Bronchial epithelial cell (primary cell): Measurements from ENCODE around the gene ADGRL2. TPM values are rescaled to one million over a fixed set of nuclear protein-coding genes. Genes with fewer than 3 reads are reported as not detected.

ENCODE experiments used
- DNase-seq: peaks from one replicate; pipeline ENCODE4 v3.0.0-alpha.2; 2010; ENCODE audit warnings: low read depth
- FAIRE-seq: peaks from 2 replicates; lab custom pipeline; 2011; peaks lifted over from hg19 to GRCh38; lab: Jason Lieb, UNC
- H3K27me3 ChIP-seq: 2 replicates; pipeline ENCODE4 v1.5.1; 2011; ENCODE audit warnings: low read length; ENCODE audit not compliant: control insufficient read depth, insufficient read depth
- H3K36me3 ChIP-seq: 2 replicates; pipeline ENCODE4 v1.5.1; 2011; ENCODE audit warnings: low read length; ENCODE audit not compliant: control insufficient read depth, insufficient read depth
- H3K4me3 ChIP-seq: 2 replicates; pipeline ENCODE4 v1.5.1; 2011; ENCODE audit warnings: mild to moderate bottlenecking, low read depth, low read length, control low read depth
- CTCF ChIP-seq: IDR thresholded peaks from 2 replicates; pipeline ENCODE4 v1.5.1; 2011; ENCODE audit warnings: mild to moderate bottlenecking, moderate library complexity, low read length, control low read depth, inconsistent platforms; ENCODE audit not compliant: insufficient read depth, severe bottlenecking
- total RNA-seq: library from RNA; depleted of rRNA; stranded (reverse); fragments of >200 nt; gene quantifications from 2 replicates; pipeline ENCODE4 v1.2.1, GENCODE V29; 2014

ADGRL2 gene
- total RNA-seq, 1 donor from 2014 or later: 35.3 TPM

- Histone ChIP-seq H3K27me3 (no peaks in the 10 kb centered on the region), H3K36me3 (no peaks in the 10 kb centered on the region), H3K4me3 (no peak overlapping the region)
- no peak for TF ChIP-seq CTCF
- FAIRE-seq (no peak), DNase-seq (no peak)
Measured at GRCh38 chr1:81797701-81798100, 3.0 kb upstream of the ADGRL2 start.

- TF ChIP-seq CTCF: no peak
- no peaks in the 10 kb centered on the region for H3K27me3 ChIP-seq
- no peaks in the 10 kb centered on the region for H3K36me3 ChIP-seq
- FAIRE-seq (no peak), DNase-seq (peak; percentile 33)
- peak overlapping the region; percentile 88 for H3K4me3 ChIP-seq
Measured at GRCh38 chr1:81799939-81800694, 617 bp upstream of the ADGRL2 start.

- peak overlapping the region; percentile 88 for H3K4me3 ChIP-seq
- DNase-seq: peak; percentile 23
- TF ChIP-seq CTCF: no peak
- no peak for FAIRE-seq
- H3K27me3 ChIP-seq: no peaks in the 10 kb centered on the region
- no peaks in the 10 kb centered on the region for H3K36me3 ChIP-seq
Measured at GRCh38 chr1:81801651-81802456, 1.1 kb downstream of the ADGRL2 start.

GRCh38 chr1:81802457-81802706 lies 1.6 kb downstream of the ADGRL2 start:
- no peak for TF ChIP-seq CTCF
- DNase-seq (no peak), FAIRE-seq (no peak)
- H3K27me3 ChIP-seq: no peaks in the 10 kb centered on the region
- peak overlapping the region; percentile 88 for H3K4me3 ChIP-seq
- H3K36me3 ChIP-seq: no peaks in the 10 kb centered on the region

- DNase-seq (peak; percentile 15), FAIRE-seq (no peak)
- Histone ChIP-seq H3K36me3 (no peaks in the 10 kb centered on the region), H3K27me3 (no peaks in the 10 kb centered on the region), H3K4me3 (peak overlapping the region; percentile 88)
- peak; percentile 60 for TF ChIP-seq CTCF
Measured at GRCh38 chr1:81802707-81803430, 2.1 kb downstream of the ADGRL2 start.
